ENCODE measurements around the gene GJB3. TPM values are rescaled to one million over a fixed set of nuclear protein-coding genes. Genes with fewer than 3 reads are reported as not detected.

GJB3 gene
- polyA plus RNA-seq, 3 donors from 2014 or later, result not detected

GRCh38 chr1:34831721-34832246 lies 50.8 kb downstream of the GJB3 start:
- H3K27me3 Mint-ChIP-seq (ENCODE audit: low read depth in 3 of 3), result no peaks in the 10 kb centered on the region
- no peak overlapping the region for H3K27ac Mint-ChIP-seq
- H3K4me1 Mint-ChIP-seq, result peaks cover 0 to 1% of the 10 kb centered on the region in 2 donors
- H3K9me3 Mint-ChIP-seq, result no peaks in the 10 kb centered on the region
- DNase-seq, result no peak
- no peak overlapping the region for H3K4me3 Mint-ChIP-seq
- H3K36me3 Mint-ChIP-seq, result peaks cover 3 to 10% (median 5%) of the 10 kb centered on the region in 3 donors

- H3K27ac Mint-ChIP-seq, result no peak overlapping the region
Observed at GRCh38 chr1:34833711-34834110, 52.7 kb downstream of the GJB3 start.

More at GRCh38 chr1:34833711-34834110, 52.7 kb downstream of the GJB3 start:
- DNase-seq, result no peak
- Mint-ChIP-seq H3K27me3 (ENCODE audit: low read depth in 3 of 3) (no peaks in the 10 kb centered on the region), H3K36me3 (peaks cover 3 to 10% (median 5%) of the 10 kb centered on the region in 3 donors), H3K4me1 (peaks cover 0 to 1% of the 10 kb centered on the region in 2 donors), H3K9me3 (no peaks in the 10 kb centered on the region), H3K4me3 (no peak overlapping the region)

Other genes starting within 250 kb of the GJB3 start
- not detected for gene GJB5, start 26.2 kb upstream of the GJB3 start, polyA plus RNA-seq
- not detected for gene GJB4, start 21.5 kb upstream of the GJB3 start, polyA plus RNA-seq
- not detected for gene GJA4, start 11.8 kb downstream of the GJB3 start, polyA plus RNA-seq
- gene SMIM12, start 78.5 kb downstream of the GJB3 start, polyA plus RNA-seq, result 100 to 1,000 TPM in 2 of 3 donors, 10 to 100 TPM in 1; 96.5 to 169 (median 114) TPM
- gene DLGAP3, start 148.4 kb downstream of the GJB3 start, polyA plus RNA-seq, result under 1 TPM in 1 of 3 donors, not detected in 2; 0.10 TPM
- 100 to 1,000 TPM; 124 to 214 (median 186) TPM for gene TMEM35B, start 204.1 kb downstream of the GJB3 start, polyA plus RNA-seq

Measured in immature natural killer cell (primary cell).